Neural cell (in vitro differentiated cells): ENCODE measurements around the gene C1R. TPM values are rescaled to one million over a fixed set of nuclear protein-coding genes. Genes with fewer than 3 reads are reported as not detected.

Experiments
- H2AFZ ChIP-seq: fragments of 200-600, 300-800 bp; sonication (generic), shearing (Covaris generic); 2 replicates; pipeline ENCODE4 v1.6.0; 2014; ENCODE audit warnings: low read depth, mild to moderate bottlenecking, antibody characterized with exemption, low read length, moderate library complexity
- H3F3A ChIP-seq: fragments of 200-600 bp; shearing (Covaris generic); 2 replicates; pipeline ENCODE4 v1.6.1; 2016; ENCODE audit warnings: mild to moderate bottlenecking, moderate library complexity, mixed read lengths, antibody characterized with exemption, low read length; ENCODE audit not compliant: insufficient read depth, poor library complexity, severe bottlenecking
- H3K27ac ChIP-seq: fragments of 200-600, 300-800 bp; sonication (generic), shearing (Covaris generic); 2 replicates; pipeline ENCODE4 v1.5.1; 2014; ENCODE audit warnings: mild to moderate bottlenecking, low read length, moderate library complexity
- H3K27me3 ChIP-seq: fragments of 300-800, 200-600 bp; sonication (generic), shearing (Covaris generic); 2 replicates; pipeline ENCODE4 v1.6.0; 2014; ENCODE audit warnings: mild to moderate bottlenecking, low read depth, low read length, moderate library complexity; ENCODE audit not compliant: insufficient read depth
- H3K36me3 ChIP-seq: fragments of 300-800, 200-600 bp; sonication (generic), shearing (Covaris generic); 2 replicates; pipeline ENCODE4 v1.5.1; 2014; ENCODE audit warnings: mild to moderate bottlenecking, antibody characterized with exemption, low read length, moderate library complexity; ENCODE audit not compliant: insufficient read depth
- H3K4me2 ChIP-seq: fragments of 300-800, 200-600 bp; sonication (generic), shearing (Covaris generic); 2 replicates; pipeline ENCODE4 v1.6.0; 2014; ENCODE audit warnings: mild to moderate bottlenecking, low read length
- H3K4me3 ChIP-seq: fragments of 300-800, 200-600 bp; sonication (generic), shearing (Covaris generic); 2 replicates; pipeline ENCODE4 v1.5.1; 2014; ENCODE audit warnings: mild to moderate bottlenecking, low read length, moderate library complexity
- H3K79me2 ChIP-seq: fragments of 200-600 bp; shearing (Covaris generic); replicated peaks from 2 replicates; pipeline ENCODE4 v1.6.0; 2014; ENCODE audit warnings: mild to moderate bottlenecking, low read length, moderate library complexity; ENCODE audit not compliant: insufficient read depth
- H3K9ac ChIP-seq: fragments of 300-800, 200-600 bp; sonication (generic), shearing (Covaris generic); 2 replicates; pipeline ENCODE4 v1.6.1; 2016; ENCODE audit warnings: mild to moderate bottlenecking, low read length, mixed read lengths
- H3K9me2 ChIP-seq: fragments of 200-600 bp; shearing (Covaris generic); 2 replicates; pipeline ENCODE4 v1.6.1; 2016; ENCODE audit warnings: mild to moderate bottlenecking, low read length, mixed read lengths; ENCODE audit not compliant: insufficient read depth
- H3K9me3 ChIP-seq: fragments of 200-600, 300-800 bp; sonication (generic), shearing (Covaris generic); 2 replicates; pipeline ENCODE4 v1.6.1; 2016; ENCODE audit warnings: mild to moderate bottlenecking, mixed run types, low read length, moderate library complexity, mixed read lengths
- H4K20me1 ChIP-seq: fragments of 200-600 bp; shearing (Covaris generic); 2 replicates; pipeline ENCODE4 v1.6.1; 2016; ENCODE audit warnings: mild to moderate bottlenecking, mixed run types; ENCODE audit not compliant: insufficient read depth
- CTCF ChIP-seq: fragments of 450-650 bp; IDR thresholded peaks from 2 replicates; pipeline ENCODE4 v1.5.1; 2014; ENCODE audit warnings: antibody characterized with exemption, mild to moderate bottlenecking, moderate library complexity; ENCODE audit not compliant: poor library complexity, severe bottlenecking
- EP300 ChIP-seq: fragments of 450-650 bp; conservative IDR thresholded peaks from 2 replicates; pipeline ENCODE4 v1.6.1; 2014; ENCODE audit warnings: antibody characterized with exemption, mild to moderate bottlenecking, moderate library complexity; ENCODE audit not compliant: poor library complexity, severe bottlenecking
- EZH2 ChIP-seq: fragments of 200-600, 300-800 bp; shearing (Covaris generic), sonication (generic); IDR thresholded peaks from 2 replicates; pipeline ENCODE4 v1.6.1; 2014; ENCODE audit warnings: antibody characterized with exemption, low read length, borderline replicate concordance, mild to moderate bottlenecking; ENCODE audit not compliant: insufficient read depth, poor library complexity, severe bottlenecking
- MXI1 ChIP-seq: fragments of 450-650 bp; conservative IDR thresholded peaks from 2 replicates; pipeline ENCODE4 v1.6.1; 2014; ENCODE audit warnings: antibody characterized with exemption, mild to moderate bottlenecking; ENCODE audit not compliant: poor library complexity, severe bottlenecking
- POLR2AphosphoS5 ChIP-seq: IDR thresholded peaks from 2 replicates; pipeline ENCODE4 v1.6.1; 2012
- RAD21 ChIP-seq: fragments of 450-650 bp; conservative IDR thresholded peaks from 2 replicates; pipeline ENCODE4 v1.6.1; 2014; ENCODE audit warnings: antibody characterized with exemption, mild to moderate bottlenecking, moderate library complexity
- REST ChIP-seq: IDR thresholded peaks from 2 replicates; pipeline ENCODE4 v1.6.1; 2012; ENCODE audit warnings: borderline replicate concordance
- SMC3 ChIP-seq: fragments of 450-650 bp; conservative IDR thresholded peaks from 2 replicates; pipeline ENCODE4 v1.6.1; 2014; ENCODE audit warnings: antibody characterized with exemption, mild to moderate bottlenecking, moderate library complexity; ENCODE audit not compliant: poor library complexity
- TAF1 ChIP-seq: IDR thresholded peaks from 2 replicates; pipeline ENCODE4 v1.6.1; 2012; ENCODE audit warnings: low read depth
- polyA plus RNA-seq: library from polyadenylated mRNA; depleted of rRNA; stranded (reverse); fragments of >200 nt; gene quantifications from 2 replicates; pipeline ENCODE4 v1.2.3, GENCODE V29; 2014

The C1R gene
- polyA plus RNA-seq, 1 donor from 2014 or later: 1.7 TPM

- Histone ChIP-seq H3K4me2 (no peak overlapping the region), H2AFZ (no peak overlapping the region), H3K27ac (no peak overlapping the region), H3K4me3 (no peak overlapping the region), H3K79me2 (no peaks in the 10 kb centered on the region), H3F3A (no peaks in the 10 kb centered on the region), H3K9me3 (no peaks in the 10 kb centered on the region), H4K20me1 (no peaks in the 10 kb centered on the region), H3K9ac (no peak overlapping the region), H3K27me3 (no peaks in the 10 kb centered on the region), H3K36me3 (no peaks in the 10 kb centered on the region), H3K9me2 (no peaks in the 10 kb centered on the region)
- TF ChIP-seq SMC3: no peak
- TF ChIP-seq RAD21: no peak
- no peak for TF ChIP-seq EP300
- TF ChIP-seq MXI1: no peak
- no peak for TF ChIP-seq REST
- TF ChIP-seq EZH2: no peak
- no peak for TF ChIP-seq POLR2AphosphoS5
- TF ChIP-seq TAF1: no peak
- no peak for TF ChIP-seq CTCF
These were observed 25.6 kb downstream of the C1R start for GRCh38 chr12:7066596-7066995.

GRCh38 chr12:7065073-7065623, 27.1 kb downstream of the C1R start:
- H3K27me3 ChIP-seq: no peaks in the 10 kb centered on the region
- H3K9ac ChIP-seq: no peak overlapping the region
- TF ChIP-seq CTCF: no peak
- no peak for TF ChIP-seq EP300
- no peak for TF ChIP-seq MXI1
- TF ChIP-seq POLR2AphosphoS5: no peak
- TF ChIP-seq TAF1: no peak
- TF ChIP-seq SMC3: no peak
- no peak for TF ChIP-seq EZH2
- no peak for TF ChIP-seq RAD21
- TF ChIP-seq REST: no peak
- no peaks in the 10 kb centered on the region for H3K79me2 ChIP-seq
- no peaks in the 10 kb centered on the region for H3K9me2 ChIP-seq
- H3K4me2 ChIP-seq: no peak overlapping the region
- H3K4me3 ChIP-seq: no peak overlapping the region
- no peak overlapping the region for H3K27ac ChIP-seq
- H3K36me3 ChIP-seq: no peaks in the 10 kb centered on the region
- H3F3A ChIP-seq: no peaks in the 10 kb centered on the region
- no peaks in the 10 kb centered on the region for H4K20me1 ChIP-seq
- no peak overlapping the region for H2AFZ ChIP-seq
- no peaks in the 10 kb centered on the region for H3K9me3 ChIP-seq
